OCI-LY1 (cell line): ENCODE results near the gene EXOSC2.

Experiments
- H2AFZ ChIP-seq: fragments of 200-600 bp; sonication (generic), shearing (Covaris generic); 2 replicates; pipeline ENCODE4 v1.6.0; 2014; ENCODE audit warnings: antibody characterized with exemption, mild to moderate bottlenecking, low read length
- H3F3A ChIP-seq: fragments of 200-600 bp; sonication (generic), shearing (Covaris generic); 2 replicates; pipeline ENCODE4 v1.6.0; 2014; ENCODE audit warnings: mild to moderate bottlenecking, antibody characterized with exemption, low read length, moderate library complexity; ENCODE audit not compliant: insufficient read depth
- H3K27ac ChIP-seq: fragments of 200-600 bp; sonication (generic); 2 replicates; pipeline ENCODE4 v1.5.1; 2014; ENCODE audit warnings: low read length, mixed run types, mild to moderate bottlenecking, low read depth; ENCODE audit not compliant: poor library complexity, severe bottlenecking
- H3K27me3 ChIP-seq: fragments of 200-600 bp; sonication (generic); 2 replicates; pipeline ENCODE4 v1.6.0; 2014; ENCODE audit warnings: antibody characterized with exemption, mild to moderate bottlenecking, low read length, moderate library complexity; ENCODE audit not compliant: insufficient read depth
- H3K36me3 ChIP-seq: fragments of 200-600 bp; sonication (generic); 2 replicates; pipeline ENCODE4 v1.6.1; 2014; ENCODE audit warnings: mild to moderate bottlenecking, antibody characterized with exemption, low read length, moderate library complexity, mixed read lengths; ENCODE audit not compliant: insufficient read depth
- H3K4me1 ChIP-seq: fragments of 200-600 bp; sonication (generic); 2 replicates; pipeline ENCODE4 v1.5.1; 2014; ENCODE audit warnings: mild to moderate bottlenecking, low read length, moderate library complexity; ENCODE audit not compliant: insufficient read depth, severe bottlenecking
- H3K4me2 ChIP-seq: fragments of 200-600 bp; sonication (generic), shearing (Covaris generic); 2 replicates; pipeline ENCODE4 v1.6.1; 2014; ENCODE audit warnings: low read length
- H3K4me3 ChIP-seq: fragments of 200-600 bp; sonication (generic); 2 replicates; pipeline ENCODE4 v1.5.1; 2014; ENCODE audit warnings: low read length, low read depth, mild to moderate bottlenecking, mixed read lengths; ENCODE audit not compliant: poor library complexity, severe bottlenecking
- H3K79me2 ChIP-seq: fragments of 200-600 bp; shearing (Covaris generic); 2 replicates; pipeline ENCODE4 v1.6.1; 2016; ENCODE audit warnings: mixed run types, low read length, mixed read lengths; ENCODE audit not compliant: insufficient read depth
- H3K9ac ChIP-seq: fragments of 200-600 bp; sonication (generic), shearing (Covaris generic); 2 replicates; pipeline ENCODE4 v1.6.1; 2014; ENCODE audit warnings: mild to moderate bottlenecking, low read length, mixed read lengths
- H3K9me2 ChIP-seq: fragments of 200-600 bp; sonication (generic), shearing (Covaris generic); 2 replicates; pipeline ENCODE4 v1.6.1; 2014; ENCODE audit warnings: low read depth, mild to moderate bottlenecking, low read length, mixed read lengths
- H3K9me3 ChIP-seq: fragments of 200-600 bp; shearing (Covaris generic); 2 replicates; pipeline ENCODE4 v1.6.1; 2014; ENCODE audit warnings: low read length, mixed read lengths
- H4K20me1 ChIP-seq: fragments of 200-600 bp; sonication (generic), shearing (Covaris generic); 2 replicates; pipeline ENCODE4 v1.6.0; 2016; ENCODE audit warnings: mild to moderate bottlenecking, low read length; ENCODE audit not compliant: insufficient read depth
- CTCF ChIP-seq: fragments of 200-600 bp; sonication (generic), shearing (Covaris generic); IDR thresholded peaks from 2 replicates; pipeline ENCODE4 v1.5.1; 2017; ENCODE audit warnings: mild to moderate bottlenecking, antibody characterized with exemption, low read length, moderate library complexity, mixed read lengths
- EZH2 ChIP-seq: fragments of 200-600 bp; sonication (generic), shearing (Covaris generic); IDR thresholded peaks from 2 replicates; pipeline ENCODE4 v1.8.0; 2017; ENCODE audit warnings: borderline replicate concordance, mixed run types, mild to moderate bottlenecking, antibody characterized with exemption, low read length, moderate library complexity, mixed read lengths

EXOSC2 gene

GRCh38 chr9:130736834-130737233 is 43.3 kb downstream of the EXOSC2 start:
- no peaks in the 10 kb centered on the region for H4K20me1 ChIP-seq

GRCh38 chr9:130738281-130738680 is 44.7 kb downstream of the EXOSC2 start:
- Histone ChIP-seq H4K20me1 (no peaks in the 10 kb centered on the region), H3F3A (no peaks in the 10 kb centered on the region), H3K4me2 (no peak overlapping the region), H3K36me3 (no peaks in the 10 kb centered on the region; the same call in 1 of the 2 replicates), H3K79me2 (no peaks in the 10 kb centered on the region), H3K27me3 (no peaks in the 10 kb centered on the region), H3K27ac (no peak overlapping the region), H3K9me3 (no peaks in the 10 kb centered on the region), H3K4me3 (no peak overlapping the region), H3K9ac (no peak overlapping the region), H2AFZ (no peak overlapping the region), H3K4me1 (no peaks in the 10 kb centered on the region), H3K9me2 (no peaks in the 10 kb centered on the region)
- TF ChIP-seq EZH2 (no peak), CTCF (no peak)

More at GRCh38 chr9:130736834-130737233, 43.3 kb downstream of the EXOSC2 start:
- Histone ChIP-seq H3K4me3 (no peak overlapping the region), H3K27ac (no peak overlapping the region), H3K36me3 (no peaks in the 10 kb centered on the region; the same call in 1 of the 2 replicates), H3K9me2 (no peaks in the 10 kb centered on the region), H2AFZ (no peak overlapping the region), H3K9ac (no peak overlapping the region), H3K4me1 (no peaks in the 10 kb centered on the region), H3K9me3 (no peaks in the 10 kb centered on the region), H3F3A (no peaks in the 10 kb centered on the region), H3K4me2 (no peak overlapping the region), H3K79me2 (0 out of 2 replicates have a peak, but pooled peaks cover 3% of the 10 kb centered on the region), H3K27me3 (no peaks in the 10 kb centered on the region)
- no peak for TF ChIP-seq CTCF
- TF ChIP-seq EZH2: no peak

- Histone ChIP-seq H3K4me2 (no peak overlapping the region), H3K9me3 (no peaks in the 10 kb centered on the region), H3K4me1 (no peaks in the 10 kb centered on the region), H3K9me2 (no peaks in the 10 kb centered on the region), H3K27me3 (no peaks in the 10 kb centered on the region), H3K4me3 (no peak overlapping the region), H3K27ac (no peak overlapping the region), H3K9ac (no peak overlapping the region), H3K79me2 (no peaks in the 10 kb centered on the region), H3K36me3 (no peaks in the 10 kb centered on the region; the same call in 1 of the 2 replicates), H4K20me1 (no peaks in the 10 kb centered on the region), H2AFZ (no peak overlapping the region), H3F3A (no peaks in the 10 kb centered on the region)
- TF ChIP-seq CTCF (no peak), EZH2 (no peak)
Observed at GRCh38 chr9:130739081-130739480, 45.5 kb downstream of the EXOSC2 start.
